ENCODE data around the gene AP1S1. TPM values are rescaled to one million over a fixed set of nuclear protein-coding genes. Genes with fewer than 3 reads are reported as not detected.
A peak's percentile ranks its signal among the peaks of the same experiment; 100 is the strongest.

The AP1S1 gene
- total and polyA plus RNA-seq, 2 of the 13 experiments (the other 11 are each of a cell fraction or from before 2014, with no cell fraction given) = 57.5 to 68.1 TPM

DNA sequence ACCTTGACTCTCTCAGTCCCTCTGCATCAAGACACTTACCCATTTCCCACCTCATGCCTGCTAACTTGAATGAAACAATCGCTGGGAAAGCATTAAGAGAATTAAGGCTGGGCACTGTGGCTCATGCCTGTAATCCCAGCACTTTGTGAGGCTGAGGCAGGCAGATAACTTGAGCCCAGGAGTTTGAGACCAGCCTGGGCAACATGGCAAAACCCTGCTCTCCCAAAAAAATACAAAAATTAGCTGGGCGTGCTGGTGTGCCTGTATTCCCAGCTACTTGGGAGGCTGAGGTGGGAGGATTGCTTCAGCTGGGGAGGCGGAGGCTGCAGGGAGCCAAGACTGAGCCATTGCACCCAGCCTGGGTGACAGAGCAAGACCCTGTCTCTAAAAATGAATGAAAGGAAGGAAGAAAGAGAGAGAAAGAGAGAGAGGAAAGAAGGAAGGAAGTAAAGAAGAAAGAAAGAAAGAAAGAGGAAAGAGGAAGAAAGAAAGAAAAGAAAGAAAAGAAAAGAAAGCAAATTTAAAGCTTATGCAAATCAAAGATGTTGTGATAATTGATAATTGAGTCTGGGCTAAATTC, 26.7 kb upstream of the AP1S1 start (continued):
- TF ChIP-seq, protein P1, sequence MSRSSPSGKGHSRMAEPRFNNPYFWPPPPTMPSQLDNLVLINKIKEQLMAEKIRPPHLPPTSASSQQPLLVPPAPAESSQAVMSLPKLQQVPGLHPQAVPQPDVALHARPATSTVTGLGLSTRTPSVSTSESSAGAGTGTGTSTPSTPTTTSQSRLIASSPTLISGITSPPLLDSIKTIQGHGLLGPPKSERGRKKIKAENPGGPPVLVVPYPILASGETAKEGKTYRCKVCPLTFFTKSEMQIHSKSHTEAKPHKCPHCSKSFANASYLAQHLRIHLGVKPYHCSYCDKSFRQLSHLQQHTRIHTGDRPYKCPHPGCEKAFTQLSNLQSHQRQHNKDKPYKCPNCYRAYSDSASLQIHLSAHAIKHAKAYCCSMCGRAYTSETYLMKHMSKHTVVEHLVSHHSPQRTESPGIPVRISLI (CRISPR knock-in tag; IDR thresholded peaks at IDR 0.05; ENCODE audit: borderline replicate concordance) = no peak
- TF ChIP-seq ZNF878 (CRISPR knock-in tag; IDR thresholded peaks at IDR 0.05) = no peak
- TF ChIP-seq NCOA1 (CRISPR knock-in tag; IDR thresholded peaks at IDR 0.05) = no peak
- no peak for TF ChIP-seq FIP1L1 (IDR thresholded peaks at IDR 0.05; ENCODE audit: borderline replicate concordance, insufficient read depth, low read depth, low read length)
- TF ChIP-seq ZIK1 (CRISPR knock-in tag; IDR thresholded peaks at IDR 0.05; ENCODE audit: borderline replicate concordance, low read depth) = 0 out of 2 replicates have a peak, but pooled peaks have one; percentile 18
- TF ChIP-seq ZNF747 (CRISPR knock-in tag; IDR thresholded peaks at IDR 0.05; ENCODE audit: borderline replicate concordance) = no peak
- no peak for TF ChIP-seq ZBTB38 (CRISPR knock-in tag; IDR thresholded peaks at IDR 0.05)
- no peak for TF ChIP-seq ZC3H4 (CRISPR knock-in tag; IDR thresholded peaks at IDR 0.05; ENCODE audit: borderline replicate concordance)
- TF ChIP-seq, protein P2, sequence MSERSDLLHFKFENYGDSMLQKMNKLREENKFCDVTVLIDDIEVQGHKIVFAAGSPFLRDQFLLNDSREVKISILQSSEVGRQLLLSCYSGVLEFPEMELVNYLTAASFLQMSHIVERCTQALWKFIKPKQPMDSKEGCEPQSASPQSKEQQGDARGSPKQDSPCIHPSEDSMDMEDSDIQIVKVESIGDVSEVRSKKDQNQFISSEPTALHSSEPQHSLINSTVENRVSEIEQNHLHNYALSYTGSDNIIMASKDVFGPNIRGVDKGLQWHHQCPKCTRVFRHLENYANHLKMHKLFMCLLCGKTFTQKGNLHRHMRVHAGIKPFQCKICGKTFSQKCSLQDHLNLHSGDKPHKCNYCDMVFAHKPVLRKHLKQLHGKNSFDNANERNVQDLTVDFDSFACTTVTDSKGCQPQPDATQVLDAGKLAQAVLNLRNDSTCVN (CRISPR knock-in tag; IDR thresholded peaks at IDR 0.05; ENCODE audit: borderline replicate concordance) = no peak
- no peak for TF ChIP-seq RARG (CRISPR knock-in tag; IDR thresholded peaks at IDR 0.05; ENCODE audit: low read depth)
- no peak for TF ChIP-seq HCFC1 (IDR thresholded peaks at IDR 0.05; ENCODE audit: low read depth, low read length)
- TF ChIP-seq PAF1 (CRISPR knock-in tag; IDR thresholded peaks at IDR 0.05) = peak; percentile 72; the same call in 1 of the 2 replicates
- TF ChIP-seq, protein P3, sequence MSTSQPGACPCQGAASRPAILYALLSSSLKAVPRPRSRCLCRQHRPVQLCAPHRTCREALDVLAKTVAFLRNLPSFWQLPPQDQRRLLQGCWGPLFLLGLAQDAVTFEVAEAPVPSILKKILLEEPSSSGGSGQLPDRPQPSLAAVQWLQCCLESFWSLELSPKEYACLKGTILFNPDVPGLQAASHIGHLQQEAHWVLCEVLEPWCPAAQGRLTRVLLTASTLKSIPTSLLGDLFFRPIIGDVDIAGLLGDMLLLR (CRISPR knock-in tag; IDR thresholded peaks at IDR 0.05) = no peak
- TF ChIP-seq ZNF430 (CRISPR knock-in tag; IDR thresholded peaks at IDR 0.05) = peak; percentile 35; the same call in 1 of the 2 replicates
- peak; percentile 24; the same call in 1 of the 2 replicates for TF ChIP-seq ZNF441 (CRISPR knock-in tag; IDR thresholded peaks at IDR 0.05; ENCODE audit: borderline replicate concordance)
- TF ChIP-seq, protein P4, sequence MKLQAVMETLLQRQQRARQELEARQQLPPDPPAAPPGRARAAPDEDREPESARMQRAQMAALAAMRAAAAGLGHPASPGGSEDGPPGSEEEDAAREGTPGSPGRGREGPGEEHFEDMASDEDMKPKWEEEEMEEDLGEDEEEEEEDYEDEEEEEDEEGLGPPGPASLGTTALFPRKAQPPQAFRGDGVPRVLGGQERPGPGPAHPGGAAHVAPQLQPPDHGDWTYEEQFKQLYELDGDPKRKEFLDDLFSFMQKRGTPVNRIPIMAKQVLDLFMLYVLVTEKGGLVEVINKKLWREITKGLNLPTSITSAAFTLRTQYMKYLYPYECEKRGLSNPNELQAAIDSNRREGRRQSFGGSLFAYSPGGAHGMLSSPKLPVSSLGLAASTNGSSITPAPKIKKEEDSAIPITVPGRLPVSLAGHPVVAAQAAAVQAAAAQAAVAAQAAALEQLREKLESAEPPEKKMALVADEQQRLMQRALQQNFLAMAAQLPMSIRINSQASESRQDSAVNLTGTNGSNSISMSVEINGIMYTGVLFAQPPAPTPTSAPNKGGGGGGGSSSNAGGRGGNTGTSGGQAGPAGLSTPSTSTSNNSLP (IDR thresholded peaks at IDR 0.05; ENCODE audit: low read depth, low read length) = no peak
- TF ChIP-seq NR2F1 (CRISPR knock-in tag; IDR thresholded peaks at IDR 0.05) = no peak
- TF ChIP-seq HOXA3 (CRISPR knock-in tag; IDR thresholded peaks at IDR 0.05) = no peak
- 0 out of 2 replicates have a peak, but pooled peaks have one; percentile 23 for TF ChIP-seq ZNF674 (CRISPR knock-in tag; IDR thresholded peaks at IDR 0.05; ENCODE audit: low read depth)
- TF ChIP-seq, protein P5, sequence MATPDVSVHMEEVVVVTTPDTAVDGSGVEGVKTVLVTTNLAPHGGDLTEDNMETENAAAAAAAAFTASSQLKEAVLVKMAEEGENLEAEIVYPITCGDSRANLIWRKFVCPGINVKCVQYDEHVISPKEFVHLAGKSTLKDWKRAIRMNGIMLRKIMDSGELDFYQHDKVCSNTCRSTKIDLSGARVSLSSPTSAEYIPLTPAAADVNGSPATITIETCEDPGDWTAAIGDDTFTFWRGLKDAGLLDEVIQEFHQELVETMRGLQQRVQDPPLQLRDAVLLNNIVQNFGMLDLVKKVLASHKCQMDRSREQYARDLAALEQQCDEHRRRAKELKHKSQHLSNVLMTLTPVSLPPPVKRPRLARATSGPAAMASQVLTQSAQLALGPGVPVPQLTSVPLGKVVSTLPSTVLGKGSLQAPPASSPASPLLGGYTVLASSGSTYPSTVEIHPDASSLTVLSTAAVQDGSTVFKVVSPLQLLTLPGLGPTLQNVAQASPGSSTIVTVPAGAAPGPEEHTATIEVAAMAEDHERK (CRISPR knock-in tag; IDR thresholded peaks at IDR 0.05; ENCODE audit: low read depth) = no peak
- peak; percentile 14; the same call in 1 of the 2 replicates for TF ChIP-seq ZNF709 (CRISPR knock-in tag; IDR thresholded peaks at IDR 0.05)
- no peak for TF ChIP-seq SAFB2 (CRISPR knock-in tag; IDR thresholded peaks at IDR 0.05; ENCODE audit: borderline replicate concordance, low read depth)
- TF ChIP-seq ZNF703 (CRISPR knock-in tag; IDR thresholded peaks at IDR 0.05; ENCODE audit: borderline replicate concordance) = no peak

All from HepG2 (cell line).